GM18858 (cell line): Measurements from ENCODE around the gene DACT3.
"Not testable (repeated sequence)": the region's sequence is repeated elsewhere in the genome, so short reads cannot be mapped to it uniquely, and the experiment has no call there.

Experiments
- ATAC-seq: cut with Tn5 transposase; IDR thresholded peaks from one replicate; pipeline ENCODE4 v1.9.1; 2021; ENCODE audit not compliant: unreplicated experiment

The DACT3 gene

GRCh38 chr19:46634656-46635218 lies 26.2 kb downstream of the DACT3 start:
- no peak for ATAC-seq

- ATAC-seq = no peak
Observed at GRCh38 chr19:46634045-46634655, 26.8 kb downstream of the DACT3 start.

- ATAC-seq = no peak
Observed at GRCh38 chr19:46633130-46633529, 27.9 kb downstream of the DACT3 start.

DNA sequence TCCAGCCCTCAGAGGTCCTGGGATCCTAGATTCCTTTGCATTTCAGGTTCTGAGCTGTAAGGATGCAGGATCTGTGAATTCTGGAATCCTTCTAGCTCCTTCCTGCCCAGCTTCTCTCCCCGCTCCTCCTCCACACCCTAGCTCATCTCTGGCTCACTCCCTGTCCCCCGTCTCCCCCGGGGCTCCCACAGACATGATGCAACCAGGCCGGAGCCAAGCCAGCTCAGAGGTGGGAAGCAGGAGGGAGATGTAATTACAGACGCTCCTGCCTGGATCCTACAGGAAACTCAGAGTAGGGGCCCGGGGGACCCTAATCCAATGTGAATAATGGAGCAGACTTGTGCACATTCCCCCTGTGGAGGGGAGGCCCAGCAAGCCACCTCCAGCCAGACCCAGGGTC lies 29.5 kb downstream of the DACT3 start:
- no peak for ATAC-seq

- no peak for ATAC-seq
Observed at GRCh38 chr19:46630586-46631205, 30.3 kb downstream of the DACT3 start.

DNA sequence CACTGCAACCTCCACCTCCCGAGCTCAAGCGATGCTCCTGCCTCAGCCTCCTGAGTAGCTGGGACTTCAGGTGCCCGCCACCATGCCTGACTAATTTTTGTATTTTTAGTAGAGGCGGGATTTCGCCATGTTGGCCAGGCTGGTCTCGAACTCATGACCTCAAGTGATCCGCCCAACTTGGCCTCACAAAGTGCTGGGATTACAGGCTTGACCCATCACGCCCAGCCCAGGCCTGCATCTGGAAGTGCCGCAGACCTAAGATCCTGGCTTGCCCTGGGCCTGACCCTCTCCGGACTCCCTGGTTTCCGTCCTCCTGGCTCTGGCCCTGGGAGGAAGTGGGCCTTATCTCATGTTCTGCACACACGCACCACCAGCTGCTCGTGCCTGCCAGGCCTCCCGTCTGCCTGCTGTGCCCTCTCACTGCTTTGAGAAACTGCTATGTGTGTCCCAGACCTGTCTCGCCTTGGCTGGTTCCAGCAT lies 31.4 kb downstream of the DACT3 start:
- ATAC-seq = no peak

- ATAC-seq = not testable (repeated sequence)
Observed at GRCh38 chr19:46628970-46629369, 32.0 kb downstream of the DACT3 start.

DNA sequence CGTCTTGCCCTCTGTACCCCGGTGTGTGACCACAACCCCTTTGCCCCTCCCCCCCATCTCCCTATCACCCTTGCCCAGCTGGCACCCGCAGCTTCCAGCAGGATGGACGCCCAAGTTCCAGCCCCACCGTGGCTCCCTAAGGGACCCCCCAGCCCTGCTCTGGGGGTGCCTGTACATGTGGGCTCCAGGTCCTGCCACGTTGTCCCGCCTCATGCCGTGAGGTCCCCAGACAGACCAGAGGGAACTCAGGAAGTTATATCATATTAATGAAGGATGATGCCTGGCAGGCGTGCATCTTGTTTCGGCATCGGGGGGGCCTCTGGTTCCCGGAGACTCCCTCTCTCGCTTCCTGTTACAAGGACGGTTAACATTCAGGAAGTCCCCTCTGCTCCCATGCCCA lies 34.5 kb downstream of the DACT3 start:
- no peak for ATAC-seq

GRCh38 chr19:46625731-46626130 lies 35.3 kb downstream of the DACT3 start:
- ATAC-seq = no peak

DNA sequence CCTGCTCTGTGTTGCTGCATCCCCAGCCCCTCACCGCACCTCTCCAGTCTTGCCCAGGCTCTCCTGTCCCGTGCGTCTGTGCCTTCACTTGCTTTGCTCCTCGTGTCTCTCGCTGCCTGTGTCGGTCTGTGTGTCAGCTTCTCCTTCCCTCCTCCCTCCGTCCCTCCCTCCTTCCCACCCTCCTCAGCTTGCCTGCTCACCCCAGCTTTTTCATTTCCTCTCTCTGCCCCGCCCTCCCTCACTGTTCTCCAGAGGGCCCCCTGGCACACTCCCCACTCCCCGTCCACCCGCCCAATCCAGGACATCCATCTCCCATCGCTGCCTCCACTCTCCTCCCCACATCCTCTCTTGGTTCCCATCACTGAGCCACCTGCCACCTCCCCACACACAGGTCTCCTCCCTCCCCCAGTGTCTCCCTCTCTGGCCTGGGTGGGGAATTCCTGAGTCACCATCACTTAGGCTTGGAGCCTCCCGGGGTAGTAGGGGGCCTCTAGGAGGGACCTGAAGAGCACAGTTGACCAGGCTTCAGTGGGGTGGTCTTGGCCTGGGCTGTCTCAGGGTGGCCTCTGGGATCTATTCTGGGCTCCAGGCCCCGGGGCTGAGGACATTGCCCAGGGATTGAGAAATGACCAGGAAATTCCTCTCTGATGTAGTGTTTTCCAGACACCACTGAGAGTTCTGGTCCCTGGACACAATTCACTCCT lies 35.9 kb downstream of the DACT3 start, which contains the start of gene PTGIR:
Gene PTGIR, minus strand, starts transcription at position 132 of the 704 bp plus-strand sequence. CDS start 864 bp downstream, outside the sequence.
- no peak for ATAC-seq

DNA sequence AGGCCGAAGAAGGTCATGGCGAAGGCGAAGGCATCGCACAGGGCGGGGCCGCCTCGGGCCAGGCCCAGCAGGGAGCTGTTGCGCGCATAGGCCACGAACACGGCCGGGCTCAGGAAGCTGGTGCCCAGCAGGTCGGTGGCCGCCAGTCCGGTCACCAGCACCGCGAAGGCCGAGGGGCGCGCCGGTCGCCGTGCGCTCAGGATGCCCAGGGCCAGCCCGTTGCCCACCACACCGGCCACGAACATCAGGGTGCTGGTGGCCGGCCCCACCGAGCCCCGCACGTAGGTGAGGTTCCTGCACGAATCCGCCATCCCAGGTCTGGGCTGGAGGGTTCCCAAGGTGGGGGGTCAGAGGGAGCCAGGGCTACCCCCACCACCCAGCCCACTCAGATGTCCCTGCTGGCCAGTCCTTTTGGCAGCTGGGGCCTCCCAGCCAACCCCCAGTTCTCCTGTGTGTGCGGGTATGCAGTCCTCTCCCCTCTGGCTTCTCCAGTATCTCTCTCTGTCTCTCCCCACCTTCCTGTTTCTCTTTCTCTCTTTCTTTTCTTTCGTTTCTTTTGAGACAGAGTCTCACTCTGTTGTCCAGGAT lies 37.0 kb downstream of the DACT3 start:
- no peak for ATAC-seq

DNA sequence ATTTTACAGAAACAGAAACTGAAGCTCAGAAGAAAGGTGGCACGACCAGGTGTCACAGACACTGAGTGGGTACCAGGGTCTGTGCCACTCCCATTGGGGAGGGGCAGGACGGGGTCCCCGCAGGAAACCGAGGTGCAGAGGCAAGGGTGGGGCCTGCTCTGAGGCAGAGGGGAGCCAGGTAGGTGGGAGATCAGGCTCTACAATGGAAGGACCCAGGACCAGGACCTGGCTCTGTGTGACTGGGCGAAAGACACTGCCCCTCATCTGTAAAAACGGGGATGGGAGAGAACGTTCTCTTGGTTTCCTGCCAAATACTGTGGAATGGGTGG lies 38.9 kb downstream of the DACT3 start:
- ATAC-seq = no peak

DNA sequence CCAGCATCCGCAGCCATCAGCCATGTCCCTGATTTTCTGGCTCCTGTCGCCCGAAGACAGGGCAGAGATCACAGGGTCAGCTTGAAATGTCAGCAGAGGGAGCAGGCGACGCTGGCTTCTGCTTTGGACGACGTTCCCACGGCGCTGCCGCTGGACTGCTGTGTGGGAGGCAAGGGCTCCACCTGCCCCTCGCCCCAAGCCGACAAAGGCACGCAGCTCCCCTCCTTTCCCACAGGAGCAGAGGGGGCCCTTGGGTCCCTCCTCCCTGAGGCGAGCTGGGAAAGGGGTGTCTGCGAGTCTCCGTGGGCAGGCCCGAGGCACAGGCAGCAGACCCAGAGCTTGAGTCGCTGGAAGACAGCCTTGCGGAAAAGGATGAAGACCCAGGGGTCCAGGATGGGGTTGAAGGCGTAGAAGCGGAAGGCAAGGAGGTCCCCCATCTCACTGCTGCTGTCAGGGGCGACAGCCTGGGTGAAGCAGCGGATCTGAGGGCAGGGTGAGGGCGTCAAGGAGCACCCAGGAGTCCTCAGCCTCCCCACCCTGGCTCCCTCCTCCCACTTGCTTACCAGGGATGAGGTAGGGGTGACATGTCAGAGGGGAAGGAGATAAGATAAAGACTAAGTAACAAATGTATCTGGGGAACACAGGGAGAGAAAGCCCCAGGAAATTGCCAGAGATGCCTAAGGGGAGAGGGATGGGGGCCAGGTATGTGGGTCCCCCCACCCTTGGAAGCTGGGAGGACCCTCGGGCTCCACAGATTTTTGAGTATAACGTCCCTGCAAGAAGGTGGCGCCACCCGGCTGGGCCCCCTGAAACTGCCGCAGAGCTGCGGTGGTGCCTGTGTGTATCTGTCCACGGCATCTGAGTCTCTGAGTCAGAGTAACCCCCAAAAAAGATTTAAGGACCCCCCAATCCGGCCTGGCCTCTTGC lies 39.5 kb downstream of the DACT3 start:
- ATAC-seq = no peak

GRCh38 chr19:46620716-46621115 lies 40.3 kb downstream of the DACT3 start:
- ATAC-seq = no peak

- no peak for ATAC-seq
Observed at GRCh38 chr19:46620267-46620666, 40.7 kb downstream of the DACT3 start.

- no peak for ATAC-seq
Observed at GRCh38 chr19:46618670-46619231, 42.2 kb downstream of the DACT3 start.

DNA sequence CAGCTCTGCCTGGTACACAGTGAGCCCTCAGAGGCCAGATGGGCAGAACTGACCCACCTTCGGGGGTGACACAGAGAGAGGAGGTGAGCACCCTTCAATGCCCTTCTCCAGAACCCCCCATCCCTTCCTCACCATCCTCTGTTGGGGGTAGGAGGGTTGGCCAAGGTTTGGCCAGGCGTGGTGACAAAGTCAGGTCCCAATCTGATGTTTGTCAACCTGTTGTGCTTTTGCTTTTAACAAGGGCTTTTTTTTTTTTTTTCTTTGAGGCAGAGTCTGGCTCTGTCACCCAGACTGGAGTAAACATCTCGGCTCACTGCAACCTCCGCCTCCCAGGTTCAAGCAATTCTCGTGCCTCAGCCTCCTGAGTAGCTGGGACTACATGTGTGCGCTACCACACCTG lies 43.4 kb downstream of the DACT3 start:
- no peak for ATAC-seq

DNA sequence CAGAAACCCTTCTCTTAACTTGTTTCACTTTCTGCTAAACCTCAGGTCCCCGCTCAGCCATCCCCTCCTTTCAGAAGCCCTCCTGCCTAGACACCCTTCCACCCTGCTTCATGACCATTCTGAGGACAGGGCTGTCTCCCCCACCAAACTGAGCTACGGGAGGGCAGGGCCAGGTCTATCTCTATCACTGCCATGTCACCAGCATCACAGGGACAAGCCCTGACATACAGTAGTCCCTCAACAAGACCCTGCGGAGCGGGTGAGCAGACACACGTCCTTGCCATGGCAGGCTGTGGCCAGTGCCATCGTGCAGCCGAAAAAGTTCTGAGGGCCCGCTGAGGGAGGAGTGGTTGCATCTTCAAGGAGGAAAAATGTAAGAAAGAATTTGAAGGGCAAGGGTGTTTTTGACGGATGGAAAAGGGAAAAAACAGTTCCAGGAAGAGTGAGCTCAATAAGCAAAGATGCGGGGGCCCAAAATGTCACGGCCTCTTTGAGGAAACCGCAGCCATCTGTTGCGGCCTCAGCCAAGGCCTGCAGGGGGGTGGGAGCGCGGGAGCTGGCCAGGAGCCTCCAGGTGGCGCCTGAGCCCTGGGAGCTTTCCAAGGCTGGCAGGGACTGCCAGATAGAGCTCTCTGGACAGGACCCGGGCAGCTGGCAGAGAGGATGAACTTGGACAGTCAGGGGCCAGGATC lies 44.2 kb downstream of the DACT3 start:
- ATAC-seq = no peak

DNA sequence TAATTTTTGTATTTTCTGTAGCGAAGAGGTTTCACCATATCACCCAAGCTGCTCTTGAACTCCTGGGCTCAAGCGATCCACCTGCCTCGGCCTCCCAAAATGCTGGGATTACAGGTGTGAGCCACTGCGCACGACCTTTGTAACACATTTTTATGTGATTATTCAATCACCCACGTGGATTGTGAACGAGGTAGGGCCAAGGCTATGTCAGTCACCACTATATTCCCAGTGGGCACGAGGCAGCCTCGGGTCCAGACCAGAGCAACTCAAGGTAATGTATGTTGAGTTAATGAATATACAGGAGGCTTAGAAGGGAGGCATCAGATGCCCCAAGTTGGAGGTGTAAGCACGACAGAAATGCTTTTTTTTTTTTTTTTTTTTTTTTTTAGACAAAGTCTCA lies 45.0 kb downstream of the DACT3 start:
- no peak for ATAC-seq
